AG09319 (cell line): ENCODE measurements around the gene NIN.

Source experiments
- DNase-seq: peaks from one replicate; pipeline ENCODE4 v3.0.0-alpha.2; 2010; ENCODE audit warnings: low read depth; ENCODE audit errors: extremely low read depth
- TF ChIP-seq, protein P1 (sequence below): IDR thresholded peaks from 2 replicates; pipeline ENCODE4 v1.5.1; 2011; ENCODE audit warnings: low read depth, mild to moderate bottlenecking, inconsistent platforms, low read length, moderate library complexity

The NIN gene, protein sequence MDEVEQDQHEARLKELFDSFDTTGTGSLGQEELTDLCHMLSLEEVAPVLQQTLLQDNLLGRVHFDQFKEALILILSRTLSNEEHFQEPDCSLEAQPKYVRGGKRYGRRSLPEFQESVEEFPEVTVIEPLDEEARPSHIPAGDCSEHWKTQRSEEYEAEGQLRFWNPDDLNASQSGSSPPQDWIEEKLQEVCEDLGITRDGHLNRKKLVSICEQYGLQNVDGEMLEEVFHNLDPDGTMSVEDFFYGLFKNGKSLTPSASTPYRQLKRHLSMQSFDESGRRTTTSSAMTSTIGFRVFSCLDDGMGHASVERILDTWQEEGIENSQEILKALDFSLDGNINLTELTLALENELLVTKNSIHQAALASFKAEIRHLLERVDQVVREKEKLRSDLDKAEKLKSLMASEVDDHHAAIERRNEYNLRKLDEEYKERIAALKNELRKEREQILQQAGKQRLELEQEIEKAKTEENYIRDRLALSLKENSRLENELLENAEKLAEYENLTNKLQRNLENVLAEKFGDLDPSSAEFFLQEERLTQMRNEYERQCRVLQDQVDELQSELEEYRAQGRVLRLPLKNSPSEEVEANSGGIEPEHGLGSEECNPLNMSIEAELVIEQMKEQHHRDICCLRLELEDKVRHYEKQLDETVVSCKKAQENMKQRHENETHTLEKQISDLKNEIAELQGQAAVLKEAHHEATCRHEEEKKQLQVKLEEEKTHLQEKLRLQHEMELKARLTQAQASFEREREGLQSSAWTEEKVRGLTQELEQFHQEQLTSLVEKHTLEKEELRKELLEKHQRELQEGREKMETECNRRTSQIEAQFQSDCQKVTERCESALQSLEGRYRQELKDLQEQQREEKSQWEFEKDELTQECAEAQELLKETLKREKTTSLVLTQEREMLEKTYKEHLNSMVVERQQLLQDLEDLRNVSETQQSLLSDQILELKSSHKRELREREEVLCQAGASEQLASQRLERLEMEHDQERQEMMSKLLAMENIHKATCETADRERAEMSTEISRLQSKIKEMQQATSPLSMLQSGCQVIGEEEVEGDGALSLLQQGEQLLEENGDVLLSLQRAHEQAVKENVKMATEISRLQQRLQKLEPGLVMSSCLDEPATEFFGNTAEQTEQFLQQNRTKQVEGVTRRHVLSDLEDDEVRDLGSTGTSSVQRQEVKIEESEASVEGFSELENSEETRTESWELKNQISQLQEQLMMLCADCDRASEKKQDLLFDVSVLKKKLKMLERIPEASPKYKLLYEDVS (N-terminal part only)

DNA sequence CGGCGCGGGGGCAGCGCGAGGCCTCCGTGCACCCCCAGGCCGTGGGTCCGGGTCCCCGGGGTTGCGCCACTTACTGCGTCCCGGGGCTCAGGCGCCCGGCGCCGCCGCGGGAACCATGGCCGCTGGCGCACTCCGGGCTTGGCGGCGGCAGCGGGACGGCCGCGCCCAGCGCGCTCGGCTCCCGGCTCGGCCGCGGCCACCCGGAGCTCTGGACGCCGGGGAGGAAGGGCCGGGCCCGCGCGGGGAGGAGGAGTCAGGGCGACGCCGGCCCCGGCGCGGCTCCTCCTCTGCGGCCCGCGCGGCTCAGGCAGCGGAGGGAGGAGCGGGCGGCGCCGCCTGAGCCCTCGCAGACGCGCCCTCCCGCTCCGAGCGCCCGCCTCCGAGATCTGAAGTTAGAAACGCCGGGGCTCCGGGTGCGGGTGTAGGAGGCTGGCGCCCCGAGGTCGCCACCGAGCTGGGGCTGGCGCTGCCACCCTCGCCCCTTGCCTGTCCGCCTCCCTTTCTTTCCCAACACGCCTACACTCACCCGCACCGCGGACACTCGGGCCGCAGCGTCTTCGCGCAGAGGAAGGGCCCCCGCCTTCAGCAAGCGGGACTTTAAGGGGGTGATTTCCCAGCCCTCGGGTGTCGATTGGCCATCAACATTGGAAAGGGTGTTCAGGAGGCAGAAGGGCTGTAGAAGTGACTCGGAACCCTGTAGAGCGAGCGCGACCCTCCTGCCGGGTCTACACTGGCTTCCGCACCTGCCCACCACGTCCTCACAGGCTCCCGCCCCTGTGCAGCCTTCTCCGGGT lies at the start of gene NIN:
TSS of gene NIN (minus strand) at position 231 of the 794 bp plus-strand sequence. CDS start 9,106 bp downstream, outside the sequence.
- DNase-seq, result peak; percentile 52
- TF ChIP-seq, protein P1, sequence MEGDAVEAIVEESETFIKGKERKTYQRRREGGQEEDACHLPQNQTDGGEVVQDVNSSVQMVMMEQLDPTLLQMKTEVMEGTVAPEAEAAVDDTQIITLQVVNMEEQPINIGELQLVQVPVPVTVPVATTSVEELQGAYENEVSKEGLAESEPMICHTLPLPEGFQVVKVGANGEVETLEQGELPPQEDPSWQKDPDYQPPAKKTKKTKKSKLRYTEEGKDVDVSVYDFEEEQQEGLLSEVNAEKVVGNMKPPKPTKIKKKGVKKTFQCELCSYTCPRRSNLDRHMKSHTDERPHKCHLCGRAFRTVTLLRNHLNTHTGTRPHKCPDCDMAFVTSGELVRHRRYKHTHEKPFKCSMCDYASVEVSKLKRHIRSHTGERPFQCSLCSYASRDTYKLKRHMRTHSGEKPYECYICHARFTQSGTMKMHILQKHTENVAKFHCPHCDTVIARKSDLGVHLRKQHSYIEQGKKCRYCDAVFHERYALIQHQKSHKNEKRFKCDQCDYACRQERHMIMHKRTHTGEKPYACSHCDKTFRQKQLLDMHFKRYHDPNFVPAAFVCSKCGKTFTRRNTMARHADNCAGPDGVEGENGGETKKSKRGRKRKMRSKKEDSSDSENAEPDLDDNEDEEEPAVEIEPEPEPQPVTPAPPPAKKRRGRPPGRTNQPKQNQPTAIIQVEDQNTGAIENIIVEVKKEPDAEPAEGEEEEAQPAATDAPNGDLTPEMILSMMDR, result no peak

GRCh38 chr14:50875359-50876070 lies 44.6 kb upstream of the NIN start:
- TF ChIP-seq, protein P1, result no peak
- no peak for DNase-seq

DNA sequence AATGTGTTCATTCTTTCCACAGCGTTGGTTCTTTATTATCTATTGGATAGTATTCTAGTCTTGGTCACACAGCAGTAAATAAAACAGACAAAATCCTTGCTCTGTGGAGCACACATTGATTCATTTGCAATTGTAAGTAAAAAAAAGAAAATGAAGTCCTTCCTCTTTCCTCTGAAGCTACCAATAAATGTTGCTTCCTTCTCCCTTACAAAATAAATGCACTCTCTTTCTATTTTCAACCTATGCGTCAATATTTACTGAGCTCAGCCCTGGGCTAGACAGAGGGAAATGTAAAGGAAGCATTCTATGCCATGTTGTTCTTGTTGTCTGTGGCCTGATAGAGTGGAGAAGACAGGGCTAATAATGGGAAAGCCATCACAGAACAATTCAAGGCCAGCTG lies 43.8 kb upstream of the NIN start:
- DNase-seq, result no peak

DNA sequence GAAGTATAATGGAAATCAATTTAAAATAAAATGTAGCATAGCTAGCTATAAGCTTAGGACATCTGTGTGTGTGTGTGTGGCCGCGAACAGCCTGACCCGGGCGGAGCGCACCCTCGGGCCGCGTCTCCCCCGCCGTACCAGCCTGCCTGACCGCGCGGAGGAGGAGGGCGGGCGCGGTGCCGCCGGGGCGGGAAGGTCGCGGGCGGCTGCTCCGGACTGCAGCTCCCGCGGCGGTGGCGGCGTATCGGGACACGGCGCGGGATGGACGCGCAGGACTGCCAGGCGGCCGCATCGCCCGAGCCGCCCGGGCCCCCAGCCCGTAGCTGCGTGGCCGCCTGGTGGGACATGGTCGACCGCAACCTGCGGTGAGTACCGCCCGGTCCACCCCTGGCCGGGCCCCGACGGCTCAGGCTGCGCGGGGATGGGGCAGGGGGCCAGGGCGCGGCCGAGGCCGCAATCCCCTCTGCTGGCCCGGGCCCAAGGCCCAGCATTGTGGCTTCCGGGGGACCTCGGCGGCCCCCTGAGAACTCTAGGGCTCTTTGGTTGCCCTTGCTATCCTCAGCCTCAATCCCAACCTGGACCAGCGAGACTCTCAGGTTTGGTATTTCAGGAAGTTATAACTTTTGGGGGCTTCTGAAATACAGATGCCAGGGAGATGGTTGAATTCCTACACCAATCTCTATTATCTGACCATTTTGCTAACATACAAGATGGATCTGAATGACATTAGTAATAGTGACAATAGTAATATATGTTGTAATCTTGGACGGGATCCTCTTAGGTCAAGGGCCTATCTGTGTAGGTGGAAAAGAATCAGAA lies 41.2 kb upstream of the NIN start, which contains the start of gene ABHD12B:
TSS of gene ABHD12B (plus strand) at position 140 of the 819 bp plus-strand sequence. CDS start at position 262, 122 bp downstream.
- TF ChIP-seq, protein P1, result no peak
- no peak for DNase-seq

More for the DNA sequence above, 43.8 kb upstream of the NIN start:
- TF ChIP-seq, protein P1, result no peak

GRCh38 chr14:50871228-50871627 lies 40.3 kb upstream of the NIN start:
- TF ChIP-seq, protein P1, result no peak
- no peak for DNase-seq
